Thyroid gland (tissue), 4 donors: ENCODE data around the gene STAT1.

ENCODE experiments used
- POLR2A ChIP-seq, 2 donors: fragments of 450-650 bp; IDR thresholded peaks; one replicate each; pipeline ENCODE4 v1.6.1; 2017; ENCODE audit warnings: antibody characterized with exemption in 2 of 2, mild to moderate bottlenecking in 2 of 2, moderate library complexity in 1 of 2
- TF ChIP-seq, protein P1 (sequence below), 6 experiments: fragments of 200-600 bp in 3 of 6; fragments of 450-650 bp in 3 of 6; sonication (generic) in 3 of 6; IDR thresholded peaks; one replicate each; pipeline ENCODE4 v1.5.1; 2016 to 2019; ENCODE audit warnings: antibody characterized with exemption in 6 of 6, mild to moderate bottlenecking in 2 of 6, inconsistent platforms in 1 of 6, moderate library complexity in 1 of 6

GRCh38 chr2:191020742-191021381 lies 6.9 kb upstream of the STAT1 start:
- TF ChIP-seq POLR2A (IDR thresholded peaks at IDR 0.05): no peak
- TF ChIP-seq, protein P1, sequence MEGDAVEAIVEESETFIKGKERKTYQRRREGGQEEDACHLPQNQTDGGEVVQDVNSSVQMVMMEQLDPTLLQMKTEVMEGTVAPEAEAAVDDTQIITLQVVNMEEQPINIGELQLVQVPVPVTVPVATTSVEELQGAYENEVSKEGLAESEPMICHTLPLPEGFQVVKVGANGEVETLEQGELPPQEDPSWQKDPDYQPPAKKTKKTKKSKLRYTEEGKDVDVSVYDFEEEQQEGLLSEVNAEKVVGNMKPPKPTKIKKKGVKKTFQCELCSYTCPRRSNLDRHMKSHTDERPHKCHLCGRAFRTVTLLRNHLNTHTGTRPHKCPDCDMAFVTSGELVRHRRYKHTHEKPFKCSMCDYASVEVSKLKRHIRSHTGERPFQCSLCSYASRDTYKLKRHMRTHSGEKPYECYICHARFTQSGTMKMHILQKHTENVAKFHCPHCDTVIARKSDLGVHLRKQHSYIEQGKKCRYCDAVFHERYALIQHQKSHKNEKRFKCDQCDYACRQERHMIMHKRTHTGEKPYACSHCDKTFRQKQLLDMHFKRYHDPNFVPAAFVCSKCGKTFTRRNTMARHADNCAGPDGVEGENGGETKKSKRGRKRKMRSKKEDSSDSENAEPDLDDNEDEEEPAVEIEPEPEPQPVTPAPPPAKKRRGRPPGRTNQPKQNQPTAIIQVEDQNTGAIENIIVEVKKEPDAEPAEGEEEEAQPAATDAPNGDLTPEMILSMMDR (IDR thresholded peaks at IDR 0.05): no peak
